GM21576 (cell line): ENCODE measurements around the gene CDC5L.

ENCODE experiments used
- ATAC-seq: cut with Tn5 transposase; IDR thresholded peaks from one replicate; pipeline ENCODE4 v1.9.1; 2021; ENCODE audit warnings: mild to moderate bottlenecking, moderate library complexity; ENCODE audit not compliant: unreplicated experiment

Gene CDC5L

DNA sequence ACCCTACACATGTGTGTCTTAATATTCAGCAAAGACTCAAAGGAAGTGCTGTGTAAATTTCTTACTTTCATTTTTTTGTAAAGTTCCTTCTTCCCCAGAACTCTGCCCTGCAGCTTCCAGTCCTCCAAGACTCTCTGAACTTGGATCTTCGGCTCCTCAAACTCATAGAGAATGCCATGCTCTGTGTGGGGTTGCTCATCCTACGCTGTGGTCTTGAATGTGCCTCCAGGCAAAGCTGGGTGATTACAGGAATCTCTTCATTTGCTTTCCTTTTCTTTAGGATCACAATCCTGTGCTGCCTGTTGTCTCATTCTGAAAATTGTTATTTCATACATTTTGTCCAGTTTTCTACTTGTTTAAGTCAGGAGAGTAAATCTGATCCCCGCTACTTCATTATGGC is 14.5 kb upstream of the CDC5L start:
- ATAC-seq, result no peak

DNA sequence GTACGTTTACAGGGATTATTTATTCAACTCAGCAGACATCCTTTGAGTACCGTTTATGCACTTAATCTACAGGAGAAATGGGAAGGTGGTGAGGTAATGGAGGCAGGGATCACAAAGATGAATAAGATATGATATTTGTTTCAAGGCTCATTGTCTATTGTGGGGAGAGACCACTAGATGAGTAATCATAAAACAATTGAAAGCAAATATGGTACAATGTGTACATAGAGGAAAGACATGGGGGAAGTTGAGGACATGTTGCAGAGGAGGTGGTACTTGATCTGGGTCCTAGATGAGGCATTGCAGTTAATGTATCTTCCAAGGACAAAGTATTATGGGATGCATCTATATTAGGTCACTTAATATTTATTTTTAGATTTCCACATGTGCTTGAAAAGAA is 13.7 kb upstream of the CDC5L start:
- ATAC-seq, result no peak

DNA sequence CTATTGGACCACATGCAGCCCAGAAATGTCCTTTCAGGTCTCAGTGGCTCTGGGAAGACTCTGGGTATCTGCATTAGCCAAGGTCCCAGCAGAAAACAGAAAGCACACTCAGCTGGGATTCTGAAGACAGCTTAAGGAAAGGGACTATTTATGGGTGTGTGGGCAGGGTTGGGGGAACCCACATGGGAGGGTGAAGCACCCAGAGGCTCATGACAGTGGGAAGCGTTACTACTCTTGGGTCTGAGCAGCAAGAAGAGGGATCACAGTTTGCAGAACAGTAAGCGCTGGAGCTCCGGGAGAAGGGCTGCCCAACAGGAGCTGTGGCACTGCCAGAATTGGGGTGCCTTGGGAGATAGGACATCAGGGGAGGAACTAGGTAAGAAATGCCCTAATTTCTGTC is 12.4 kb upstream of the CDC5L start:
- no peak for ATAC-seq

DNA sequence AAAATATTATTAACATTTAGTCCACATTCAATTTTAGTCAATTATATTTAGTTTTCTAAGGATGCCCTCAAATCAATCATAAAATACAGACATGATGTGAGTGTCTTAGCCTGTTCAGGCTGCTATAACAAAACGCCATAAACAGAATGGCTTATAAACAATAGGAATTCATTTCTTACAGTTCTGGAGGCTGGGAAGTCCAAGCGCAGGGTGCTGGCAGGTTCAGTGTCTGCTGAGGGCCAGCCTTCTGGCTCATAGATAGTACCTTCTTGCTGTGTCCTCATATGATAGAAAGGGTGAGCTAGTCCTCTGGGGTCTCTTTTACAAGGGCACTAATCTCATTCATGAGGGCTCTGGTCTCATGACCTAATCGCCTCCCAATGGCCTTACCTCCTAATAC is 10.0 kb upstream of the CDC5L start:
- ATAC-seq, result no peak

DNA sequence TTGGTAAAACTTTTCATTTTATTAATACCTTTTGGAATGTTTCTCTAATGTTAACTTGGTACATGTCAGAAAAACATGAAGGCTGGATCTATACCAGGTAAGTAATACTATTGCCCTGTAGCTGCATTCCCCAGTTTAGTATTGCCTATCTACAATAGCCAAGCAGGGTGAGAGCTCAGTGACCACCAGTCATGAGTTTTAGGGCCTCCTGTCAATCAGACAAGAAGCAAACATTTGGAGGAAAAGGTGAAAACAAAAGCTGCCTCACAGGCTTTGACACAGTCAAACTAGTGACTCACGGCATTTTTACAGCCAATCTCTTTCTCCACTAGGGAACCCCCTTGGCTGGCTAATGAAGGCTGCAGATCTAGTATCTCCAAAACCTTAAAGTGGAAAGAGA is 9.5 kb upstream of the CDC5L start:
- ATAC-seq, result no peak

DNA sequence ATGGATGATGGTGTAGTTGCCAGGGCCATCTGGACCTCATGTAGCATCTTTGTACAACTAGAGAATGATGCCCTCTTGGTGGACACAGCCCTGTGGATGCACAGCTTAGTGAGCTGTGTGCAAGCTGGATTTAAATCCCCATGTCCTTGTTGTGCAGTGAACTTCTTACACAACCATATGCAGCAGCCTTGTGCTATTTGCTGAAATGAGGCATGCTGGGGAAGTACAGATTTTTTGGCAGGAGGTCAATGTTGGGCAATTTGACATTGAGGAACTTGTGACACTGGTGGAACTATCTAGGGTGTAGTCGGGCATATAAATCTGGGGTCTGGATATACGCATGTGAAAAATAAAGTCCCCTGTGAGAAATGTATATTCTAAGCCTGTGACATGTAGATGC is 5.8 kb upstream of the CDC5L start:
- ATAC-seq, result no peak

DNA sequence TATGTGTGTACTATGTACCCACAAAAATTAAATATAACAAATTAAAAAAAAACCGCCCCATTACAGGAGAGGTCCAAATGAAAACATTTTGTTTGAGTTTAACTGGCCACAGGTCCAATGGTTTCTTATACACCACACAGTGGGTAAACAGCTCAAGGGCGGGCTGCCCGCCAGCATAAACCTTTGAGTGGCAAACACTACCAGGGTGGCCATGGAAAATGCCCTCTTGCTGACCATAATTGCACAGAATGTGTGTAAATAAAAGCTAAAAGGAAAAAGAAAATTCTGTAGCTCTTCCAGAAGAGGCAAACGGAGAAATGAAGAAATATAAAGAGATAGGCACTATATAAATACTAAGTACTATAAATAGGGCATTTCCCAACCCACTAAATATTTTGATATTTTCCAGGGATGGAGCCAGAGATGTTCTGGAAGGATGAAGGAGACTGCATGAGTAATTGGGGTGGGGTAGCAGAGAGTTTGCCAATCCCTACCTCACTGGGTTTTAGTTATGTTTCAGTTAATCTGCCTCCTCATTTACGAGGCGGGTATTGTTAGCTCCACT is 1.1 kb upstream of the CDC5L start:
- ATAC-seq, result no peak

DNA sequence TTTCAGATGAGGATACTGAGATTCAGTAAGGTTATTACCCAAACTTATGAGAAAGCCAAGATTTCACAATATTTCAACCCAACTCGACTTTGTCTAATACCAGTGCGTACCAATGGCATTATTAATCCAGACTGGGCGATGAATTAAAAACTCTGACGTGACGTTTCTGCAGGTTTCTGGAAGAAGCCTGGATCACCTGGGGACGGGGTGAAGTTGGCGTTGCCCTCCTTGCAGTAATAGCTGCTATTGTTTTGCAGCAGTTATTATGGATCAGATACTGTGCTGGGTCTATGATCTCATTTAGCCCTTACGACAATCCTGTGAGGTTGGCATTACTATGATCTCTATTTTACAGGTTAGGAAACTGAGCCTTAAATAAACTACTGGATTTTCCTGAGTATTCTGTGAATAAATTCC is 569 bp upstream of the CDC5L start:
- no peak for ATAC-seq

DNA sequence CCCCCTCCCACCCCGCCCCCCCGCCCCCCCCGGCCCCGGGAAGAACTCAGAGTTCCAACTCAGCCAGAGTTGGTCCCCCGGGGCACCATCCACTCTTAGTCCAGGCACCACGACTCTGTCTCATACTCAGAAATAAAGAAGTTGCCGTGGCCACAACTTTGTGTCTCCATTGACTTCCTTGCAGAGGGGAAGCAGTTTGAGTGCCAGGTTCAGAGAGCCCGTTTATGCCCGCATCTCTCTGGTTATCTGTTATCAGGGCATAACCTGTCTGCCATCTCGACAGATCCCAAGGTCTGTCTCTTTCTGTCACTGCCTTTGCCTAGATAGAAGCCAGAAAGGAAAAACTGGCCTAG is 605 bp downstream of the CDC5L start:
- ATAC-seq, result no peak

DNA sequence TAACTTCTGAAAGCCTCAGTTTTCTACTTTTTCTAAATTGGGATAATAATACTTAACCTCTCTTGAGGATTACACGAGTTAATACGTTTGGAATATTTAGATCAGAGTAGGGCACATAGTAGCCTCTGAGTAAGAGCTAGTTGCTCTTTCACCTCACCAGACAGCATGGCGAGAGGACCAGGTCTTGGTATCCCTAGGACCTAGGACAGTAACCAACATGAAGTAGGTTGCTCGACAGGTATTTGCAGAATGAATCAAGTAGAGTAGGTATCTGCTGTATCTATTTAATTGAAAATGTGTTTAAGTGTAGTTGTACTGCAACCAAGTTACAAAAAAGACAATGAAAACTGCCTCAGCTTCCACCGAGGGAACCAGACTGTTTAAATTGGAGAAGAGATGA is 1.4 kb downstream of the CDC5L start:
- no peak for ATAC-seq

DNA sequence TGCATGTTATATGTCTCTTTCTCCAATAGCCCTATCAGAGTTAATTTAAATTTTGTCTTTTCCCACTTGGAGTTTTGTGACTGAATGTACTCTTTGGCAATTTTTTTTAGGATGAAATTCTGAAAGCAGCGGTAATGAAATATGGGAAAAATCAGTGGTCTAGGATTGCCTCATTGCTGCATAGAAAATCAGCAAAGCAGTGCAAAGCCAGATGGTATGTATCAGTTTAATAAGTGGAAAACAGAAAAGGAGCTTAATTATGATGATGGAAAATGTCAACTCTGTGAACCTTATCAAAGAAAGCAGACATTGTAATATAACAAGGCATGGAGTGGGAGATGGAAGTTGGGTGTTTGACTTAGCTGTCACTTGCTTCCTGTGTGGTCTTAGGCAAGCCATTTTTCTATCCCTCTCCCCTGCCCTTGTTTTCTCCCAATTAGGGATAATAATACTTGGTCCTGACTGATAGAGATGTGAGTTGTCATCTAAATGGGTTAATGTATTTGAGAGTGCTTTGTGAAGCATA is 2.7 kb downstream of the CDC5L start:
- no peak for ATAC-seq

DNA sequence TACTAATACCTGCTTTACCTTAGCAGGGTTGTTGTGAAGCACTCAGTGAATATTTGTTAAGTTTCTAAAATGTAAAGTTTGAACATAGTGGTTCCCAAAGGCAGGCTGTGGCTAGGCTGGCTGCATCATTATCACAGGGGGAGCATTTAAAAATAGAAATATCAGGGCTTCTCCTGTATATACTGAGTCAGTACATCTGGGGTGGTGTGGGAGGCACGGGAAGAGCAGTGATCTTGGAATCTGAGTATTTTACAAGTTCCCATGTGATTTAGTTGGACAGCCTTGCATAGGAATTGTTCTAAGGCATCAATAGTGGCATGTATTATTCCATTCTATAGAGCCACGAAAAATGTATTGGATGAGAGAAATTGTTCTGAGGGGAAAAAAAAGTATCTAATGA is 8.0 kb downstream of the CDC5L start:
- ATAC-seq, result no peak

DNA sequence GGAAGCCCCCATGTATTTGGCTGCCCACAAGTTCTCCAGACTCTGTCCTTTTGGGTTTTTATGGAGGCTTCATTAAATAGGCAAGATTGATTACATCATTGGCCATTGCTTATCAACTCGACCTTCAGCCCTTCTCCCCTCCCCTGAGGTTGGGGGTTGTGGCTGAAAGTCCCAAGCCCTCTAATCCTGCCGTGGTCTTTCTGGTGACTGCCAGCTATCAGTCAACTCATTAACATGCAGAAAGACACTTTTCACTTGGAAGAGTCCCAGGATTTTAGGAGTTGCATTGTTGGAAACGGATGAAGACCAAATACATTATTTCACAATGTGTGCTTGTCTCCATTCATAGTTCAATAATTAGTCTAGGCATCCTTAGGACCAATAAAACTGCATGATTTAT is 9.5 kb downstream of the CDC5L start:
- ATAC-seq, result no peak

DNA sequence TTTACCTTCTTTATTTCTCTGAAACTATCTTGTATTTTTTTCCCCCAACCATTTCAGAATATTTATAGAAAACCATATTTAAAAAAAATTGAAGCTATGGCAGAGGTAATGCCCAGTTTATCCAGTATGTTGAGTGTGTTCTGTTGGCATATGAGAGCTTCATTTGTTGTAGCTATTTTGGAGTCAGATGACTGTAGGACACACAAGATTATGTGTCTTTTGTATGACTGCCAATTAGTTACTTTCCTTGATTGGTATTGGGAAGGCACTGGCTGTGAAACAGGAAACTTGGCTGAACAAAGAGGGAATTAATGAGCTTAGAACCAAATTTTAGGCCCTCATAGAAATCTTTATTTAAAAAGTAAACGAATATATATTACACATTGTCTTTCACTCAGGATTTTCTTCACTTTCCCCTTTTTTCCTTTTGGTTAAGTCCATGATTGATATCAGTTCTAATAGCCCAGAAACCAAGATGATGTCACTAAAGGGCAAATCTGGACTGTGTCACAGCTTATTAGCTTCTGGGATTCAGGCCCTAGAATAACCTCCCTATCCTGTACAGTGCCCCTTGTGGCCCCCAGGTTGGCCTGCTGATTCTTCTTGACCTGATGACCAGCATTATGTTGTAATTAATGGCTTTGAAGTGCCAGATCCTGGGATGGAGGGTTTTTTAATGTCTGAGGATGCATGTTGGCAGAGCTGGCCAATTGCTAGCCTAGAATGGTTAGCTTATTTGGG is 10.1 kb downstream of the CDC5L start:
- no peak for ATAC-seq

DNA sequence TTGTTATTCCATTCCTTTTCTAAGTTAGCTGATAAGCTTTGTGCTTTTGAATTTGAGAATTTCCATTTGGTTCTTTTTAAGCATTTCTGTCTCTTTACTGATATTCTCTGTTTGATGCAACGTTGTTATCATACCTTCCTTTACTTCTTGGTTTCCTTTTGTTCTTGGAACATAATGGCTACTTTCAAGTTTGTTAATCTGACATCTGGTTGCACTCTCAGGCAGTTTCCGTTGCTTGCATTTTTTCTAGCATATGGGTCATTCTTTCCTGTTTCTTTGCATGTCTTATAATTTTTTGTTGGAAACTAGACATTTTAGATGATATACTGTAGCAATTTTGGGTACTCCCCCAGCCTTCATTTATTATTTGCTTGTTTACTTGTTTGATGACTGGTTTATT is 12.5 kb downstream of the CDC5L start:
- ATAC-seq, result no peak

DNA sequence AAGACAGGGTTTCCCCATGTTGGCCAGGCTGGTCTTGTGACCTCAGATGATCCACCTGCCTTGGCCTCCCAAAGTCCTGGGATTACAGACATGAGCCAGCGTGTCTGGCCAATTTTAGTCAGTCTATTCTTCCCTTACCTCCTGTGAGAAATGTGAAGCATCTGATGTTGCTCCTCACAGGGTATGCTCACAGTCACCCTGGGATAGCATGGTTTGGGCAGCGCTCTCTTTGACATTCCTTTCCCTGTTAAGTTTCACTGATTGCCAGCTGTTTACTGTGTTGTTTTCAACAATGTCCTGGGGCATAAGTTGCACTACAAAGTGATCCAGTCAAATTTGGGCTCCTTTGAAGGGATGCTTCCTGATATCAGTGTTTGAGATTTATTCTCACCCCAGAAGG is 13.1 kb downstream of the CDC5L start:
- ATAC-seq, result no peak

DNA sequence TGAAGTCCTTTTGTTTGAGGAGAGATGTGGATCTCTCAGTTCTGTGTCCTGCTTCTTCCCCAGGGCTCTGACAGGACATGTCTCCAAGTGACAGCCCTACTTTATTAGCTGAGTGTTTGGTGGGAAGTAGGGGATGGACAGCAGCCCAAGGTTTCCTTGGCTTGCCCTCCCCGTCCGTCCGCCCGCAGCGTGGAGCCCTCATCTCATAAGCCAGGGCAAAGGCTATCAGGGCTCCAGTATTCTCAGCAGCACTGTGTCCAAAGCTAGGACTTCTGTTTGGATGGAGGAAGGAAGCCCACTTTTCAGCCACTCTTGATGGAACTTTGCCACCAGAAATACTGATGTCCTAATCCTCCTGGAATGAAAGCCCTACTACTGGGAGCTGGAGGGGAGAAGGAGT is 13.6 kb downstream of the CDC5L start:
- no peak for ATAC-seq

DNA sequence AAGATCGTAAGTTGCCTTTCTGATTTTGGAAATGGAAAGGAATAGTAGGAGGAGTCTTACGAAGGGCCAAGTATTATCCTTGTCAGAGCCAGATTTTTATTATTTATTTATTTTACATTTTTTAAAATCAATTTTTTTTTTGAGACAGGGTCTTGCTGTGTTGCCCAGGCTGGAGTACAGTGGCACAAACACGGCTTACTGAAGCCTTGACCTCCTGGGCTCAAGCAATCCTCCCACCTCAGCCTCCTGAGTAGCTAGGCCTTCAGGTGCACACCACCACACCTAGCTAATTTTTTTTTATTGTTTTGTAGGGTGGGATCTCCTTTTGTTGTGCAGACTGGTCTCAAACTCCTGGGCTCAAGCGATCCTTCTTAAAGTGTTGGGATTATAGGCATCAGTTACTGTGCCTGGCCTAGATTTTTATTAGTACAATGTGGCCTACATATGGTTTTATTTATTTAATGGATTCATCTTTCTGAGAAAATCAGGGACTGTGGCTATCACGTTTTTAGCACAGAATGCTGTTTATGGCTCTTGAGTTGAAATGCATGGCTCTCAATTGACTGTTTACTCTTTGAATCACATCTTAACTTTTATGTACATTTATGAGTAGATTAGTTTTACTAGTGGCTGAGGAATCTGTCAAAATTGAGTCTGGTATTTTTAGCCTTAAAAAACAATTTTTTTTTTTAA is 16.7 kb downstream of the CDC5L start:
- no peak for ATAC-seq

DNA sequence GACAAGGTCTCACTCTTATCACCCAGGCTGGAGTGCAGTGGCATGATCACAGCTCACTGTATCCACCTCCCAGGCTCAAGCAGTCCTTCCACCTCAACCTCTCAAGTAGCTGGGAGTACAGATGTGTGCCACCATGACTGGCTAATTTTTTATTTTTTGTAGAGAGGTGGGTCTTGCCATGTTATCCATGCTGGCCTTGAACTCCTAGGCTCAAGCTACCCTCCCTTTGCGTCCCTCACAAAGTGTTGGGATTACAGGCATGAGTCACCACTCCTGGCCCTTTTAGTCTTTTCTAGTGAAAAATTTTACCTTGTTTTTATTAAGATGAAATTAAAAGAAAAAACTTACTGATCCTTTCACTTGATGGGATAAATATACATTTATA is 17.2 kb downstream of the CDC5L start:
- no peak for ATAC-seq

DNA sequence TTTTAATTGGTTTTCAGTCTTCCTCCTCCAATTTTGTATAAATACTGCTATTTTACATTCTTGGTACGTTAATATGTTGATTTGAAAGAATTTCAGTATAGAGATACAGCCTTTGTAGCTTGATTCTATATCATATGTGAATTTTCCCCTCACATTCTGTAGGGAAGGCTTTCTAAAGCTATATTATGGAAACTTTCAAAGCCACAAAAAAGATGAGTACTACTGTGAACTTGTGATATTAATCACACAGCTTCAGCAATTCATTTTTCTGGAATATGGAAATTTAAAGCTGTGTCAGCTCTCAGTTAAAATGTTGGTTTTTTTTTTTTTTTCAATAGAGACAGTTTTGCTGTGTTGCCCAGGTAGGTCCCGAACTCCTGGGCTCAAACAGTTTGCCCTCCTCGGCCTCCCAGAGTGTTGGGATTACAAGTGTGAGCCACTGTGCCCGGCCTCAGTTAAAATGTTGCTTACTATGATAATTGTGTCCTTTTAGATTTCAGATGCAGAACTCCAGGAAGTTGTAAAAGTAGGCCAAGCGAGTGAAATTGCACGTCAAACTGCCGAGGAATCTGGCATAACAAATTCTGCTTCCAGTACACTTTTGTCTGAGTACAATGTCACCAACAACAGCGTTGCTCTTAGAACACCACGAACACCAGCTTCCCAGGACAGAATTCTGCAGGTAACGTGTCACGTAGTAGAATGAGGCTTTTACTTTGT is 20.6 kb downstream of the CDC5L start:
- ATAC-seq, result no peak

DNA sequence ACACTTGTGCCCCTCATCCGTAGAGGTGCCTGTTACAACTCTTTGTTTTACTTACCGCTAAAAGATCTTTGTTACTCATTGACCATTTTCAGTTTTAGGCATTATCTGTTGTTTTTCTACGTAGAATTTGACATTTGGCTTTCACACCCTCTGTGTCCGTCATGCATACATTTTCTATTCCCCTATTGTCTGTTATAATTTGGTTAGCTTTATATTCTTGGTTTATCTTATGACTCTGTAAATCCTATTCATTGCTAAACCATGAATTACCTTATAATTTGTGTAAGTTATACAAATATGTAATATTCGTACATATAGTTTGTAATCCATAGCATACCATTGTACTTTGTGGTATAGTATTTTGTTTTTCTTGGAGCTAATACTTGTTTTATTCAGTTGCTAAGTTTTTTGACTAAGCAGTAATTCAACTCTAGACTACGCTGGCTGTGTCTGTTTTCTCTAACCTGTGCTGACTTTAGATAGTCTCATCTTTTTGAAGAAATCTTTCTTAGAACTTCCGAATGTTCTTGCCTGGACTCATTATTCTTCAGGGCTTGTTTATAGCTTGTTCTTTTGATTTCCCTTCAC is 21.8 kb downstream of the CDC5L start:
- ATAC-seq, result no peak
